PFSK-1 (cell line): ENCODE measurements around the gene TMEM120B.

Experiments
- POLR2AphosphoS5 ChIP-seq: IDR thresholded peaks from 2 replicates; pipeline ENCODE4 v1.6.1; 2012; ENCODE audit warnings: low read depth, mild to moderate bottlenecking, control low read depth, low read length, moderate library complexity
- TF ChIP-seq, protein P1 (sequence below), 2 experiments: IDR thresholded peaks; 2 replicates each; pipeline versions ENCODE4 v1.6.1 to v1.8.0; 2011 to 2012; ENCODE audit warnings: low read depth in 2 of 2, low read length in 2 of 2, control low read depth in 1 of 2, inconsistent platforms in 1 of 2, mild to moderate bottlenecking in 1 of 2, moderate library complexity in 1 of 2; ENCODE audit not compliant: insufficient read depth in 1 of 2

DNA sequence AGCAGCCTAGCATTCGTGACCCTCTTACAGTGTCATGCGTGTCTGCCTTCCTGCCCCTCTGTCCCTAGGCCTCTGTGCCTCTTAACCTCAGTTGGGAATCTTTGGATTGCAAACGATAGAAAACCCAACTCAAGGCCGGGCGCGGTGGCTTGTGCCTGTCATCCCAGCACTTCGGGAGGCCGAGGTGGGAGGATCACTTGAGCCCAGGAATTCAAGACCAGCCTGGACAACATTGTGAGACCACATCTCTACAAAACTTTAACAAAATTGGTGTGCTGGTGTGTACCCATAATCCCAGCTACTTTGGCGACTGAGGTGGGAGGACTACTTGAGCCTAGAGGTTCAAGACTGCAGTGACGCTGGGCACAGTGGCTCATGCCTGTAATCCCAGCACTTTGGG lies 36.7 kb downstream of the TMEM120B start:
- TF ChIP-seq POLR2AphosphoS5 = no peak
- TF ChIP-seq, protein P1, sequence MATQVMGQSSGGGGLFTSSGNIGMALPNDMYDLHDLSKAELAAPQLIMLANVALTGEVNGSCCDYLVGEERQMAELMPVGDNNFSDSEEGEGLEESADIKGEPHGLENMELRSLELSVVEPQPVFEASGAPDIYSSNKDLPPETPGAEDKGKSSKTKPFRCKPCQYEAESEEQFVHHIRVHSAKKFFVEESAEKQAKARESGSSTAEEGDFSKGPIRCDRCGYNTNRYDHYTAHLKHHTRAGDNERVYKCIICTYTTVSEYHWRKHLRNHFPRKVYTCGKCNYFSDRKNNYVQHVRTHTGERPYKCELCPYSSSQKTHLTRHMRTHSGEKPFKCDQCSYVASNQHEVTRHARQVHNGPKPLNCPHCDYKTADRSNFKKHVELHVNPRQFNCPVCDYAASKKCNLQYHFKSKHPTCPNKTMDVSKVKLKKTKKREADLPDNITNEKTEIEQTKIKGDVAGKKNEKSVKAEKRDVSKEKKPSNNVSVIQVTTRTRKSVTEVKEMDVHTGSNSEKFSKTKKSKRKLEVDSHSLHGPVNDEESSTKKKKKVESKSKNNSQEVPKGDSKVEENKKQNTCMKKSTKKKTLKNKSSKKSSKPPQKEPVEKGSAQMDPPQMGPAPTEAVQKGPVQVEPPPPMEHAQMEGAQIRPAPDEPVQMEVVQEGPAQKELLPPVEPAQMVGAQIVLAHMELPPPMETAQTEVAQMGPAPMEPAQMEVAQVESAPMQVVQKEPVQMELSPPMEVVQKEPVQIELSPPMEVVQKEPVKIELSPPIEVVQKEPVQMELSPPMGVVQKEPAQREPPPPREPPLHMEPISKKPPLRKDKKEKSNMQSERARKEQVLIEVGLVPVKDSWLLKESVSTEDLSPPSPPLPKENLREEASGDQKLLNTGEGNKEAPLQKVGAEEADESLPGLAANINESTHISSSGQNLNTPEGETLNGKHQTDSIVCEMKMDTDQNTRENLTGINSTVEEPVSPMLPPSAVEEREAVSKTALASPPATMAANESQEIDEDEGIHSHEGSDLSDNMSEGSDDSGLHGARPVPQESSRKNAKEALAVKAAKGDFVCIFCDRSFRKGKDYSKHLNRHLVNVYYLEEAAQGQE (IDR thresholded peaks at IDR 0.05; ENCODE audit: insufficient read depth in 1 of 2, low read depth in 2 of 2, low read length in 2 of 2) = no peak
